H9 (cell line): ENCODE data around the gene LAMC2. TPM values are rescaled to one million over a fixed set of nuclear protein-coding genes. Genes with fewer than 3 reads are reported as not detected.

Experiments used
- DNase-seq: peaks from one replicate; pipeline ENCODE4 v3.0.0-alpha.2; 2017
- H2AFZ ChIP-seq: one replicate; pipeline ENCODE4 v1.6.1; 2013; ENCODE audit warnings: mild to moderate bottlenecking, low read length, control low read depth, moderate library complexity
- H2AK5ac ChIP-seq: 2 replicates; pipeline ENCODE4 v1.6.1; 2013; ENCODE audit warnings: low read length, control low read depth, mixed read lengths; ENCODE audit not compliant: insufficient read length
- H2BK120ac ChIP-seq: one replicate; pipeline ENCODE4 v1.6.1; 2013; ENCODE audit warnings: low read depth, mild to moderate bottlenecking, low read length, control low read depth, inconsistent platforms; ENCODE audit not compliant: poor library complexity, severe bottlenecking
- H2BK12ac ChIP-seq: 2 replicates; pipeline ENCODE4 v1.6.1; 2013; ENCODE audit warnings: low read length, control low read depth, mixed read lengths, low read depth; ENCODE audit not compliant: insufficient read length
- H2BK15ac ChIP-seq: 2 replicates; pipeline ENCODE4 v1.6.1; 2013; ENCODE audit warnings: low read depth, low read length, control low read depth
- H2BK20ac ChIP-seq: one replicate; pipeline ENCODE4 v1.6.1; 2013; ENCODE audit warnings: low read depth, mild to moderate bottlenecking, low read length, control low read depth, inconsistent platforms; ENCODE audit not compliant: poor library complexity, severe bottlenecking
- H2BK5ac ChIP-seq: 2 replicates; pipeline ENCODE4 v1.6.1; 2013; ENCODE audit warnings: low read length, control low read depth, mixed read lengths; ENCODE audit not compliant: insufficient read length
- H3K14ac ChIP-seq: 2 replicates; pipeline ENCODE4 v1.6.1; 2013; ENCODE audit warnings: low read length, control low read depth; ENCODE audit not compliant: insufficient read depth
- H3K18ac ChIP-seq: 2 replicates; pipeline ENCODE4 v1.6.1; 2013; ENCODE audit warnings: low read depth, mild to moderate bottlenecking, mixed read lengths, low read length, control low read depth; ENCODE audit not compliant: insufficient read length
- H3K23ac ChIP-seq: 2 replicates; pipeline ENCODE4 v1.6.1; 2013; ENCODE audit warnings: low read length, control low read depth, mixed read lengths, low read depth; ENCODE audit not compliant: insufficient read length
- H3K23me2 ChIP-seq: 2 replicates; pipeline ENCODE4 v1.6.1; 2013; ENCODE audit warnings: low read depth, mild to moderate bottlenecking, mixed read lengths, low read length, control low read depth; ENCODE audit not compliant: insufficient read length, poor library complexity, severe bottlenecking
- H3K27ac ChIP-seq: 2 replicates; pipeline ENCODE4 v1.5.1; 2013; ENCODE audit warnings: low read length, control low read depth, mixed read lengths, low read depth; ENCODE audit not compliant: insufficient read length
- H3K27me3 ChIP-seq: 2 replicates; pipeline ENCODE4 v1.6.1; 2013; ENCODE audit warnings: low read length, control low read depth, inconsistent platforms; ENCODE audit not compliant: insufficient read depth
- H3K4ac ChIP-seq: 2 replicates; pipeline ENCODE4 v1.6.1; 2013; ENCODE audit warnings: low read depth, mild to moderate bottlenecking, control low read depth, inconsistent platforms, low read length, moderate library complexity
- H3K4me1 ChIP-seq: 2 replicates; pipeline ENCODE4 v1.6.1; 2013; ENCODE audit warnings: low read length, control low read depth, inconsistent platforms; ENCODE audit not compliant: insufficient read depth
- H3K4me2 ChIP-seq: 2 replicates; pipeline ENCODE4 v1.6.1; 2013; ENCODE audit warnings: low read length, control low read depth, mixed read lengths; ENCODE audit not compliant: insufficient read length, insufficient read depth
- H3K56ac ChIP-seq: 2 replicates; pipeline ENCODE4 v1.6.1; 2013; ENCODE audit warnings: low read depth, mild to moderate bottlenecking, mixed read lengths, low read length, control low read depth; ENCODE audit not compliant: insufficient read length
- H3K79me1 ChIP-seq: 2 replicates; pipeline ENCODE4 v1.6.1; 2013; ENCODE audit warnings: low read depth, mild to moderate bottlenecking, moderate library complexity, low read length, control low read depth, inconsistent platforms; ENCODE audit not compliant: insufficient read depth, poor library complexity, severe bottlenecking
- H3K79me2 ChIP-seq: 2 replicates; pipeline ENCODE4 v1.6.1; 2013; ENCODE audit warnings: low read length, control low read depth, inconsistent platforms; ENCODE audit not compliant: insufficient read depth
- H3K9ac ChIP-seq: 2 replicates; pipeline ENCODE4 v1.6.1; 2013; ENCODE audit warnings: low read length, control low read depth, mixed read lengths; ENCODE audit not compliant: insufficient read length; ENCODE audit errors: extremely low read depth
- H3K9me3 ChIP-seq: one replicate; pipeline ENCODE4 v1.6.1; 2013; ENCODE audit warnings: low read depth, low read length, inconsistent platforms; ENCODE audit not compliant: control insufficient read depth
- H3T11ph ChIP-seq: one replicate; pipeline ENCODE4 v1.6.1; 2013; ENCODE audit warnings: mild to moderate bottlenecking, low read length, control low read depth, inconsistent platforms
- H4K20me1 ChIP-seq: one replicate; pipeline ENCODE4 v1.6.1; 2013; ENCODE audit not compliant: control insufficient read depth, insufficient read length, insufficient read depth
- H4K5ac ChIP-seq: 2 replicates; pipeline ENCODE4 v1.6.1; 2013; ENCODE audit warnings: low read depth, mild to moderate bottlenecking, mixed read lengths, low read length, control low read depth; ENCODE audit not compliant: insufficient read length
- H4K8ac ChIP-seq: replicated peaks from 2 replicates; pipeline ENCODE4 v1.6.1; 2013; ENCODE audit warnings: low read length, control low read depth, mixed read lengths, low read depth; ENCODE audit not compliant: insufficient read length
- H4K91ac ChIP-seq: 2 replicates; pipeline ENCODE4 v1.6.1; 2013; ENCODE audit warnings: low read depth, mild to moderate bottlenecking, moderate library complexity, mixed read lengths, low read length, control low read depth; ENCODE audit not compliant: insufficient read length
- H3K27ac Mint-ChIP-seq, 3 experiments: 2 replicates in 2 of 3; 3 replicates in 1 of 3; pipeline ENCODE4 v1.8.0; 2020 to 2021; ENCODE audit warnings: mixed read lengths in 3 of 3, mild to moderate bottlenecking in 1 of 3, moderate library complexity in 1 of 3
- H3K27me3 Mint-ChIP-seq: 2 replicates; pipeline ENCODE4 v1.8.0; 2021; ENCODE audit warnings: low read depth, mild to moderate bottlenecking, moderate library complexity, mixed read lengths
- H3K36me3 Mint-ChIP-seq, 3 experiments: 2 replicates in 2 of 3; 3 replicates in 1 of 3; pipeline ENCODE4 v1.8.0; 2020 to 2021; ENCODE audit warnings: low read depth in 3 of 3, mixed read lengths in 3 of 3; ENCODE audit not compliant: insufficient read depth in 1 of 3
- H3K4me1 Mint-ChIP-seq, 2 experiments: 2 replicates each; pipeline ENCODE4 v1.8.0; 2020; ENCODE audit warnings: mixed read lengths in 2 of 2
- H3K4me3 Mint-ChIP-seq, 2 experiments: 2 replicates in 1 of 2; 3 replicates in 1 of 2; pipeline ENCODE4 v1.8.0; 2020 to 2021; ENCODE audit warnings: mild to moderate bottlenecking in 2 of 2, mixed read lengths in 2 of 2, moderate library complexity in 1 of 2
- H3K9me3 Mint-ChIP-seq, 2 experiments: 2 replicates in 1 of 2; 3 replicates in 1 of 2; pipeline ENCODE4 v1.8.0; 2020; ENCODE audit warnings: mild to moderate bottlenecking in 2 of 2, mixed read lengths in 2 of 2, moderate library complexity in 1 of 2
- CTCF ChIP-seq: fragments of 200-600 bp; sonication (generic); conservative IDR thresholded peaks from 3 replicates; pipeline ENCODE4 v1.8.0; 2021; ENCODE audit warnings: antibody characterized with exemption, mild to moderate bottlenecking
- WGBS: extraction: QIAGEN DNeasy Blood & Tissue Kit; methylation state at CpG from one replicate; pipeline ENCODE4 v1.1.7; 2013; ENCODE audit warnings: missing lambda C conversion rate, low lambda C conversion rate, mixed read lengths; ENCODE audit not compliant: insufficient read length; ENCODE audit errors: extremely low coverage; 5-methylcytosine and 5-hydroxymethylcytosine counted together
- total RNA-seq: library from RNA; stranded (reverse); gene quantifications from 2 replicates; pipeline ENCODE4 v1.2.1, GENCODE V29; 2021

Gene LAMC2
- total RNA-seq, 1 experiment from 2014 or later: 7.4 TPM

- 0 out of 2 replicates have a peak, but pooled peaks cover 1% of the 10 kb centered on the region for H3K79me2 ChIP-seq
- no peaks in the 10 kb centered on the region for H3K23me2 ChIP-seq
- no peak overlapping the region for H3K4me3 Mint-ChIP-seq
- no peak overlapping the region for H3K56ac ChIP-seq
- TF ChIP-seq CTCF: no peak
- H3K79me1 ChIP-seq: no peaks in the 10 kb centered on the region
- H3K4ac ChIP-seq: no peak overlapping the region
- DNase-seq: no peak
- no peak overlapping the region for H4K91ac ChIP-seq
- H2BK12ac ChIP-seq: no peak overlapping the region
- no peak overlapping the region for H2BK15ac ChIP-seq
- no peaks in the 10 kb centered on the region for H3K9me3 Mint-ChIP-seq
- H4K8ac ChIP-seq: no peak overlapping the region
- no peaks in the 10 kb centered on the region for H3K9me3 ChIP-seq
- no peak overlapping the region for H4K5ac ChIP-seq
- no peak overlapping the region for H3K18ac ChIP-seq
- H3T11ph ChIP-seq: no peak overlapping the region
- no peaks in the 10 kb centered on the region for H4K20me1 ChIP-seq
- no peak overlapping the region for H2AFZ ChIP-seq
- no peaks in the 10 kb centered on the region for H3K36me3 Mint-ChIP-seq
- H3K23ac ChIP-seq: no peak overlapping the region
- peaks cover 32 to 34% of the 10 kb centered on the region in 2 experiments for H3K4me1 Mint-ChIP-seq
- no peak overlapping the region for H2BK120ac ChIP-seq
- H3K4me2 ChIP-seq: no peak overlapping the region
- H3K27ac ChIP-seq: no peak overlapping the region
- no peak overlapping the region for H2AK5ac ChIP-seq
- no peaks in the 10 kb centered on the region; the same call in 1 of the 2 replicates for H3K27me3 Mint-ChIP-seq
- H3K9ac ChIP-seq: no peak overlapping the region
- H3K27me3 ChIP-seq: no peaks in the 10 kb centered on the region
- no peak overlapping the region for H3K14ac ChIP-seq
- no CpG with 5 or more reads among the region's 4 CpGs for WGBS
- H2BK20ac ChIP-seq: no peak overlapping the region
- H3K4me1 ChIP-seq: peaks cover 11% of the 10 kb centered on the region; the same call in 1 of the 2 replicates
- H2BK5ac ChIP-seq: no peak overlapping the region
- H3K27ac Mint-ChIP-seq: no peak overlapping the region
Observed at GRCh38 chr1:183197762-183198161, 11.7 kb downstream of the LAMC2 start.
